ENCODE measurements around the gene ITGA1.
A peak's percentile ranks its signal among the peaks of the same experiment; 100 is the strongest.
"Not testable (repeated sequence)": the region's sequence is repeated elsewhere in the genome, so short reads cannot be mapped to it uniquely, and the experiment has no call there.

Gene ITGA1

DNA sequence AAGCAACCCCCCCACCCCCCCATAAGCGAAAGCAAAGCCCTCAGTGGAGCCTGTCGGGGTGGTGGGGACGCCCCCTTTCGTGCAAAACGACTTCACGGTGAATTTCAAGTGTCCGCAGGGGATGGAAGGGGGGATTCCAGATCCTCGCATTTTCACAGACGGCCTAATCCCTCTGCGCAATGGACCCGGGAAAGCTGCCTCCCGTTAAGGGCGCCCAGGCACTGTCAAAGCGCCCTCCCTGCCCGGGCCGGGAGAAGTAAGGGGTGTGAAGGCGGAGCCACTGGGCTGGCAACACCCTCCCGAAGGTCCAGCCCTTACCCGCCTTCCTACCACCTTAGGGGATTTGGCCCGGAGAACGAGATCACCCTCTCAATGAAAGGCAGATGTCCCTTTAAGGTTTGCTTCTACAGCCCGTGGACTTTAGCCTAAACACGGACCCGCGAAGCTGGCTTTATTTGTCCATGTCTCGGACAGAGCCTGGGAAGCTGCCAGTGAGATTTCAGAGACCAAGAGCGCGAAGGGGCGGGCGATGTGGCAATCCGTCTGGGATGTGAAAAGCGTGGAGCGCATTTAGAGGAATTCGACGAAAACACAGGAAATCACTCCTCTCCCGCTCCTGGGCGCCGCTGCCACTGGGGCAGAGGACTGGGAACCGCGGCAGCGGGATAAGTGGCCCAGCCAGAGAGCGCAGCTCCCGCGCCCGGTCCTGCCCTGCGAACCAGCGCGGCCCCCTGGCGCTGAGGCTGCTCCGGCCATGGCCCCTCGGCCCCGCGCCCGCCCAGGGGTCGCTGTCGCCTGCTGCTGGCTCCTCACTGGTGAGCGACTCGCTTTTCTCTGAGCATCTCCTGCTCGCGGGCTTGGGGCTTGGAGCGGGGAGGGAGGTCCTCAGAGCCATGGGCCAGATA is at the start of gene ITGA1, which contains the start of gene PELO:
Gene ITGA1 (plus strand): TSS at position 317 of the 905 bp plus-strand sequence. CDS start 438 bp downstream, at position 755.
Gene PELO (plus strand): TSS at position 317 of the 905 bp plus-strand sequence. CDS start 12,479 bp downstream, outside the sequence.
- DNase-seq (ENCODE audit: low read depth, low spot score): no peak
- peak within 1 kb of the TSS; percentile 58 for H3K27ac ChIP-seq

- DNase-seq (ENCODE audit: low read depth, low spot score): no peak
- no peak overlapping the region for H3K27ac ChIP-seq
These were observed 49.6 kb upstream of the ITGA1 start for GRCh38 chr5:52738095-52738506.

DNA sequence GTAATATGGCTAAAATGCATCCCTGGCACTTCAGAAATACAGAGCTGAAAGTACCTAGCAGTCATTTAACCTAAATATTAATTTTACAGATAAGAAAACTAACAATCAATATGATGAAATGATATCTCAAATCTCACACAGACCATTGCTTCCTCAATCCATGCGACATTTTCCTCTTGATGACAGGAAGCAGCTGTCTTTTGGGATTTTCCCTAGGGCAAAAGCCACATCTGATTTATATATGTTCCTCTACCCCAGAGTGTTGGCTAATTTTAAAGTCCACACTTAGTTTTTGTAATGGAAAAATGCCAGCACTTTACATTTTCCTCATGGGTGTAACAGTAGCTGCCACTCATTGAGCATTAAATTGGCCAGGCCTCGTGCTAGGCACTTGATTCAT is 47.7 kb upstream of the ITGA1 start:
- no peak overlapping the region for H3K27ac ChIP-seq
- DNase-seq (ENCODE audit: low read depth, low spot score): no peak

DNA sequence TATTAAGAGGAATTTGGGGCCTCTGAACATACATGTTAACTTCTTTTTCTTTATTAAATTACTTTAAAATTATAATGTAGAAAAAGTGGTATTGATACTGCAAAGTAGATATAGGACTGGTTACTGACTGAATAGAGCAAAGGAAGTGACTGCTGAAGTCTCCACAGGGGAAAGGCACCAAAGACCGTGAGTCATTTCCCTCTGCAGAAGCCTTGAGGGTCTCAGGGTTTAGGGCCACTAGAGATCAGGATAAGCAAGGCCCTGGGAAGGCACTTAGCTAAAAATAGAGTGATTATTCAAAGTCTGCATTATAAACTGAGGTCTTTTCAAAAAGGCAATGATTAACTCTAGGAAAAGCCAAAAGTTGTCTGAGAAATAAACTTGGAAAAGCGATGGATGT is 44.7 kb upstream of the ITGA1 start:
- H3K27ac ChIP-seq: no peak overlapping the region
- no peak for DNase-seq (ENCODE audit: low read depth, low spot score)

DNA sequence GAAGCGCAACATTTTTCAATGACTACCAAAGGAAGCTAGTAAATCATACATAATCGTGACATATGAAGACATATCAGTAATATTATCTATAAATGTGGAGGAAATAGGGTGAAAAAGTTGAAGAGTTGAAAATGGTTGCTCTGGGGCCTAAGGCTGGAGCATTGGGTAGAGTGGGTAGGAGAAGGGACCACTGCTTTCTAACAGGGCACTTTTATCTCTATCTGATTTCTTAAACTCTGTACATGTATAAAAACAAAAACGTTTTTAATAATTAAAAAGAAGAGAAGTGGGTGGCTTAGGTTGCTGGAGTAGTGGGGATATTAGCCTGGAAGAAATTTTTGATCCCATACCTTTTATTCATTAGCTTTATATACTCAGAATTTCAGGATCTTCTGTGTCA is 44.2 kb upstream of the ITGA1 start:
- no peak overlapping the region for H3K27ac ChIP-seq
- no peak for DNase-seq (ENCODE audit: low read depth, low spot score)

- no peak for DNase-seq (ENCODE audit: low read depth, low spot score)
- H3K27ac ChIP-seq: no peak overlapping the region
These were observed 43.7 kb upstream of the ITGA1 start for GRCh38 chr5:52743970-52744369.

DNA sequence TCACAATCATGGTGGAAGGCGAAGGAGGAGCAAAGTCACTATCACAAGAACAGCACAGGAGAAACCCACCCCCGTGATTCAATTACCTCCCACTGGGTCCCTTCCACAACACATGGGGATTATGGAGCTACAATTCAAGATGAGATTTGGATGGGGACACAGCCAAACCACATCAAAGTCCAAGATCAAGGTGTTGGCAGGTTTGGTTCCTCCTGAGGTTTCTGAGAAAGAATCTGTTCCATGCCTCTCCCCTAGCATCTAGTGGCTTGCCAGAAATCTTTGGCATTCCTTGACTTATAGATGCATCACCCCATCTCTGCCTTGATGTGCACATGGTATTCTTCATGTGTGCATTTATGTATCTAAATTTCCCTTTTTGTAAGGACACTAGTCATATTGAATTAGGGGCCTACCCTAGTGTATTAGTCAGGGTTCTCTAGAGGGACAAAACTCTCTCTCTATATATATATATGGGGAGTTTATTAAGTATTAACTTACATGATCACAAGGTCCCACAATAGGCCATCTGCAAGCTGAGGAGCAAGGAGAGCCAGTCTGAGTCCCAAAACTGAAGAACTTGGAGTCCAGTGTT is 42.8 kb upstream of the ITGA1 start:
- not testable (repeated sequence) for DNase-seq (ENCODE audit: low read depth, low spot score); H3K27ac ChIP-seq

DNA sequence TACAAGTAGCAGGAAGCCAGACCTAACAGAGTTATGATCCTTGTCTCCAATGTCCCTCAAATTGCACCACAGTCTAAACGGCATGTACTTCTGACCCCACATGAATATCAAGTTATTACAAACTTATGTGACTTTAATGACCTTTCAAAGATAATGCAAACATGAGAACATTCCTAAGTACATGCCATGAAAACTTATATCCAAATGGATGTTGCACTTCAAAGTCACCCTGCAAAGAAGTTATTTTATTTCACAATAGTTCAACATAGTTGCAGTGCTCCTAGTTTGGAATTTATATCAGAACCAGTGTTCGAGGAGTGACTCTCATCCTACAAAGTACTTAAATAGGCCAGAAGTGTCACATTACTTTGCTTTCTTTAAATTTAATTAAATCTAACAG is 41.2 kb upstream of the ITGA1 start:
- H3K27ac ChIP-seq: no peak overlapping the region
- DNase-seq (ENCODE audit: low read depth, low spot score): no peak

DNA sequence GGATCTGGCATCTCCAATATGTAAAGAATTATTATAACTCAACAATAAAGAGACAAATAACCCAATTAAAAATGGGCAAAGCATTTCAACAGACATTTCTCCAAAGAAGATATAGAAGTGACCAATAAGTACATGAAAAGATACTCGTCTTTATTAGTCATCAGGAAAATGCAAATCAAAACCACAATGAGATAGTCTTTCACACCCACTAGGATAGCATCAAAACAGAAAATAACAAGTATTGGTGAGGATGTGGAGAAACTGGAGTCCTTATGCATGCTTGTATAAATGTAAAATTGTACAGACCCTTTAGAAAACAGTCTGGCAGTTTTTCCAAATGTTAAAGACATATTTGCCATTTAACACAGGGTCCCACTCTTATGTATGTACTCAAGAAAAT is 39.1 kb upstream of the ITGA1 start:
- H3K27ac ChIP-seq: no peak overlapping the region
- no peak for DNase-seq (ENCODE audit: low read depth, low spot score)

DNA sequence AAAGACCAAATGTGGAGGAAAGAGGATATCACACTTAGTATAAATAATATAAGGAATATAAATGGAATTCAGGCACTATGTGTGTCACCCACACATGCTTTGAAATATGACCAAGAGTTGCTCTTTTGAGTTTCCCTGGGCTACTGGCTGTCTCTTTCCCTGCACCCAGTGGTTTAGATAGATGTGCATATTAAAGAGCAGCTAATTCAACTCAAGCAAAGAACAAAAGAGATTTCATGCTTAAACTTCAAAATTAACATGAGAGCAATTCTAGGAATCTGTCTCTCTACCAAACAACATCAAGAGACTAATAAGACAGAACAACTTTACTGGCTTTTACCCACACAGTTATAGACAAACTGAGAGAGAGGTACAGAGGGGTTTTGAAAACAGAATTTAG is 38.0 kb upstream of the ITGA1 start:
- H3K27ac ChIP-seq: no peak overlapping the region
- no peak for DNase-seq (ENCODE audit: low read depth, low spot score)

- no peak for DNase-seq (ENCODE audit: low read depth, low spot score)
- H3K27ac ChIP-seq: no peak overlapping the region
These were observed 36.6 kb upstream of the ITGA1 start for GRCh38 chr5:52751137-52751536.

DNA sequence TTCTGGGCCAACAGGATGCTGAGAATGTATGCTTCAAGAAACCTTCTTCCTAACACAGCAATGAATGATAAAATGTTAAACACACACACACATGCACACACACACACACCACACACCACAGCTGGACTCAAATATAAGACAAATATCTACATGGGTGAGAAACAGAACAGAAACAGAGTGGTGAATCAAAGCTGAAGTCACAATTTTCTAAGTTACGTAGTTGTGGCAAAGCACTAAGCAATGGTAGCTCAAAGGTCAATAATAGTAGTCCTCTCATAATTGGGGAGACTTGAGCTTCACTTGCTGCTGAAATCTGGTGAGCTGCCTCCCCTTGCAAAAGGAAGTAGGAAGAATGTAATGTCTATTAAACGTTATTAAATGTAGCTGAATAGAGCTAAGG is 33.7 kb upstream of the ITGA1 start:
- no peak for DNase-seq (ENCODE audit: low read depth, low spot score)
- H3K27ac ChIP-seq: no peak overlapping the region

DNA sequence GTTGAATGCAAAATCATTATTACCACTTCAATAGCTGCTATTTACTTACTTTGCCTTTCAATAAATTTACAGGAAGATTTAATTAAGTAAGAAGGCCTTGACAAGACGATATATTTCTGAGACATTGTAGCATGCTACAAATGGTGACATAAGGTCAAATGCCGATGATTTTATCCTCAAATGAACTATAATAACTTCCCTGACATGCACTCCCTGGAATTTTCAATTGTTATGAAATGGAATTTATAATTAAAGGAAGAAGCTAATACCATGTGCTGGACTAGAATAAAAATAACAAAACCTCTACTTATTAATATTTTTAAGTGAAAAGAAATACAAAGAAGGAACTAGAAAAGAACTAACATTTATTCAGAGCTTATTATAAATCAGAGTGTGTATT is 30.2 kb upstream of the ITGA1 start:
- no peak overlapping the region for H3K27ac ChIP-seq
- no peak for DNase-seq (ENCODE audit: low read depth, low spot score)

GRCh38 chr5:52758014-52758413 is 29.7 kb upstream of the ITGA1 start:
- DNase-seq (ENCODE audit: low read depth, low spot score): no peak
- H3K27ac ChIP-seq: no peak overlapping the region

GRCh38 chr5:52759331-52759730 is 28.4 kb upstream of the ITGA1 start:
- no peak for DNase-seq (ENCODE audit: low read depth, low spot score)
- H3K27ac ChIP-seq: no peak overlapping the region

- H3K27ac ChIP-seq: no peak overlapping the region
- DNase-seq (ENCODE audit: low read depth, low spot score): no peak
These were observed 26.9 kb upstream of the ITGA1 start for GRCh38 chr5:52760695-52761366.

GRCh38 chr5:52767217-52767743 is 20.4 kb upstream of the ITGA1 start:
- no peak for DNase-seq (ENCODE audit: low read depth, low spot score)
- H3K27ac ChIP-seq: no peak overlapping the region

- no peak overlapping the region for H3K27ac ChIP-seq
- no peak for DNase-seq (ENCODE audit: low read depth, low spot score)
These were observed 19.8 kb upstream of the ITGA1 start for GRCh38 chr5:52767766-52768480.

- DNase-seq (ENCODE audit: low read depth, low spot score): no peak
- no peak overlapping the region for H3K27ac ChIP-seq
These were observed 18.7 kb upstream of the ITGA1 start for GRCh38 chr5:52769061-52769460.

GRCh38 chr5:52770287-52770939 is 17.3 kb upstream of the ITGA1 start:
- no peak for DNase-seq (ENCODE audit: low read depth, low spot score)
- H3K27ac ChIP-seq: no peak overlapping the region

Data from epithelial cell of prostate (primary cell).